GM12891 (cell line): ENCODE measurements around the gene AHDC1.

ENCODE experiments used
- PAX5 ChIP-seq: IDR thresholded peaks from 2 replicates; pipeline ENCODE4 v1.6.1; 2011; ENCODE audit warnings: low read length, moderate library complexity, mild to moderate bottlenecking; ENCODE audit not compliant: insufficient read depth, severe bottlenecking
- POLR2A ChIP-seq: IDR thresholded peaks from 2 replicates; pipeline ENCODE4 v1.6.1; 2011; ENCODE audit warnings: low read depth, low read length, control low read depth
- POLR2AphosphoS5 ChIP-seq: IDR thresholded peaks from 2 replicates; pipeline ENCODE4 v1.6.1; 2011; ENCODE audit warnings: low read depth, low read length, control low read depth
- TAF1 ChIP-seq: IDR thresholded peaks from 2 replicates; pipeline ENCODE4 v1.6.1; 2011; ENCODE audit warnings: low read depth, low read length, control low read depth

DNA sequence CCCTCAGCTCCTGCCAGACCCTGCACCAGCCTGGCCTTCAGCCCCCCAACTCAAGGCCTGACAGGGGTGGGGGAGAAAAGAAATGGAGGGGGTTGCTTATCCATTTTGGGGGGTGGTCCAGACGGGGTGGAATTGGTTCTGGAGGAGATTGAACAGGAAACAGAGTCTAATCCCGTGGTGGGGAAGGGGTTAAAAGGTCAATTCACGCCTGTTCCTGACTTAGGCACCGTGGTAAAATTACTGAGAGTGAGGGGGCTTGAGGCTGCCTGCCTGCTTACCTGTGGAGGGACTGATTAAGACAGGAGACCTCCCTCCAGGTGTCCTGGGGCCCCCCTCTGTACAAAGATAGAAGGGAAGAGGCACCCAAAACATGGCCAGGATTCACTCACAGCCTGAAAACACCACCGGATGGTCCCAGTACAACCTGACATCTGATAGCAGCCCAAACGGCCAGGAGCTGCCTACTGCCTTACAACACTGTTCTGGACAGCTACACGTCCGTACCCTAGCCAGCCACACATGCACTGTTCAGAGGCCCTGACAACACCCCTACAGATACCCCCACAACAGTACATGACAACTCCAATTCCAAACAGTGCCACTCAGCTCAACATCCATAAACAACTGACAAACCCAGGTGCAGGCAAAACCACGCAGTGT is 31.8 kb downstream of the AHDC1 start:
- TF ChIP-seq POLR2AphosphoS5 (no peak), POLR2A (no peak), TAF1 (no peak), PAX5 (no peak)
